GM12864 (cell line): ENCODE measurements around the gene ADAMTS13.

ENCODE experiments used
- DNase-seq: peaks from one replicate; pipeline ENCODE4 v3.0.0-alpha.2; 2011; ENCODE audit warnings: low read depth
- H3K4me3 ChIP-seq: 2 replicates; pipeline ENCODE4 v1.5.1; 2011; ENCODE audit warnings: mild to moderate bottlenecking, low read depth, low read length, control low read depth
- CTCF ChIP-seq: IDR thresholded peaks from 2 replicates; pipeline ENCODE4 v1.5.1; 2011; ENCODE audit warnings: low read depth, mild to moderate bottlenecking, moderate library complexity, low read length, control low read depth, inconsistent platforms; ENCODE audit errors: missing control alignments

ADAMTS13 gene

GRCh38 chr9:133458643-133459312 lies 36.6 kb downstream of the ADAMTS13 start:
- TF ChIP-seq CTCF, result no peak
- no peak overlapping the region for H3K4me3 ChIP-seq
- DNase-seq, result no peak

DNA sequence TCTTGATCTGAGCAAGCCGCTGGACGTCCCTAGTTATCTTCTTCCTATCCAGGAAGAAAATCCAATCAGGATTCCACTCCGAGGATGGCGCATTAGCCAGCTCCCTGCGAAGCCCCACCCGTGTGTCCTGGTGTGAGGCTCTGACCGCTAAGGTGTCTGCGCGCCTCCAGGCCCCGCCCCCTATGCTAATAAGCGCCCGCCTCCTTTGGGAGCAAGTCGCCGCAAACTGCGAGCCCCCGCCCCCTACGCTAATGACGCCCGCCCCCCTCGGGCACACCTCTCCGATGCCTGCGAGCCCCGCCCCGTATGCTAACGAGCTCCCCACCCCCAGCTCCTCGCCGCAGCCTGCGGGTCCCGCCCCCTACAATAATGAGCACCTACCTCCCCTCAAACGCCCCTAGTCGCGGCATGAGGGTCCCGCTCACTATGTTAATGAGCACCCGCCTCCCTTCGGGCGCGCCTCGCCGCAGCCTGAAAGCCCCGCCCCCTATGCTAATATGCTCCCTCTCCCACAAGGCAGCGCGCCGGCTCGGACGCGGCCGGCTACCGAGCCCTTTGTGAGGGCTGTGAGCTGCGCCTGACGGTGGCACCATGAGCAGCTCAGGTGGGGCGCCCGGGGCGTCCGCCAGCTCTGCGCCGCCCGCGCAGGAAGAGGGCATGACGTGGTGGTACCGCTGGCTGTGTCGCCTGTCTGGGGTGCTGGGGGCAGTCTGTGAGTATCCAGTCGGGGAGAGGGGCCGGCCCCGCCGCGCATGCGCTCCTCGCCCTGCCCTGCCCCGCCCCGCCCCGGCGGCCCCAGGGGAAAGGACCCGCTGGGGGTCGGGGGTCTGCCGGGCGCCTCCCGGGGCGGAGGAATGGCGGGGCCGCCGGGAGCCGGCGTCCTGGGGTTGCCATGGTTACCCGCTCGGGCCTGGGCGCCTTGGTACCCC lies 37.6 kb downstream of the ADAMTS13 start, which contains the start of gene CACFD1:
Gene CACFD1 (plus strand): TSS at position 503 of the 929 bp plus-strand sequence. CDS start 89 bp downstream, at position 592.
- peak within 1 kb of the TSS; percentile 81 for H3K4me3 ChIP-seq
- no peak for TF ChIP-seq CTCF
- peak; percentile 64 for DNase-seq

GRCh38 chr9:133460405-133461175 lies 38.4 kb downstream of the ADAMTS13 start:
- no peak for TF ChIP-seq CTCF
- H3K4me3 ChIP-seq, result peak overlapping the region; percentile 81
- no peak for DNase-seq

DNA sequence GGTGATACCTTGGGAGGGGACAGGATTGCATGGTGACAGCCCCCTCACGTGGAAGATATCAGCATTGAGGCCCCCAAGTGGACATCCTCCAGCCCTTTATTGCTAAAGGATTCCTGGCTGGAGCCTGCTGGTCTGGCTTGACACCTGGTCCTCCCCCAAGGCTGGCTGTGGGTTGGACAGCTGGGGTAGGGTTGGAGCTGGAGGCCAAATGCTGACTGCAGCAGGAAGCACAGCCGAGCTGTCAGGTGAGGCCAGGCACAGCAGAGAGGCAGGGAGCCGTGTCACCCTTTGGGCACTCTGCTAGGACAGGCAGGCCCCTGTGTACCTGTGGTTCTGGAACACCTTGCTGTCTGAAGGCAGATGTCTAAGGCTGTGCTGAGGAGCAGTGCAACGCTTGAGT lies 39.8 kb downstream of the ADAMTS13 start:
- DNase-seq, result no peak
- TF ChIP-seq CTCF, result peak; percentile 15
- no peak overlapping the region for H3K4me3 ChIP-seq

DNA sequence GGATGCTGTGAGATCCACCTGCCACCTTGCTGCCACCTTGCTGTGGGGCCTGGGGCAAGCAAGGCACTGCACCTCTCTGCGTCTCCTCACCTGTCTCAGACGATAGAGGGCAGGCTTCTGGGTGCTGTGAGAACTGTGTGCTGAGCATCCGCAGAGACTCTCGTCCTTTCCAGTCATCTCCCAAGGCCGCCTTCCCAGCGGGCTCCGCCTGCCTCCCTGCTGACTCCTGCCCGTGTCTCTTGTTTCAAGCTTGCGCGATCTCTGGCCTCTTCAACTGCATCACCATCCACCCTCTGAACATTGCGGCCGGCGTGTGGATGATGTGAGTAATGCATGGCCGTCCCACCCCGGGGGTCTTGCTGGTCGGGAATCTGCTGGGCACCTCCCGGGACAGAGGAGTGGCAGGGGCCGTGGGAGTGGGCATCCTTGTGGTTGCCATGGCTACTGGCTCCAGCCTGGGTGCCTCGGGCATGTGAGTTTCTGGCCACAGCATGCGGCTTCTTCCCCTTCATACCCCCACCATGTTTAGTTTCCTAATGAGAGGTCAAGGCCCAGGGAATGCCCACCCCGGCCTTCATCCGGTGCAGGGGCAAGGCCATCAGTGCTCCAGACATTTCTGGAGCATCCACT lies 41.2 kb downstream of the ADAMTS13 start:
- peak; percentile 49 for TF ChIP-seq CTCF
- H3K4me3 ChIP-seq, result no peak overlapping the region
- no peak for DNase-seq

DNA sequence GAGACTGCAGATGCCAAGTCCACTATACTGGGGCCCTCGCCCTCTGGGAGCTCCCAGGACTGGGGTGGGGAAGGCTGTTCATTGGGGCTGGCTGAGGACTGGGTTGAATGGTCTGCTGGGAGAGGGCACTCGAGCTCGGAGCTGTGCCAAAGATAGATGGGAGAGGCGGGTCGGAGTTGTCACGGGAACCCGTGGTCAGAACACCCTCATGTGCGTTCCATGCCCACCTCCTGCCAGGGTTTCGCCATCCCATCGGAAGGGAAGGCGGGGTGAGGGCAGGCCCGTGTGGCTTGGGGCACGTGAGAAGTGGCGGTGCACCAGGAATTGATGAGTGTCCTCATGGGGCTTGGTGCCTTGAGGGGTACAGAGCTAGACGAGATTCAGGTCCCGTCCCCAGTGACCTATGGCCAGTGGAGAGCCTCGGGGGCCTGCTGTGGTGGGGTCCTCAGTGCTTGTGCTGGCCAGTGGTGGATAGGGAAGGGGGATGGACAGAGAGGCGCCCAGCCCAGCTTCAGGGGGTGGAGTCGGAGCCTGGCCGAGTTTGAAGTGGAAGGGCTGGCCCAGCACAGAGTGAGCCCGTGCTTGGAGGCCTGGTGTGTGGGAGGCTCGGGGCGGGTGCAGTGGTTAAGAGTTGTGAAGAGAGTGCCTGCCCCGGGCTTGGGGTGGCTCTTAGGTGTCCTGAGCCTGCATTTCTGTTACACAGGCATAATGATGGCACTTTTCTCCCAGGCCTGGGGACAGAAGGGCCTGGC lies 41.9 kb downstream of the ADAMTS13 start:
- TF ChIP-seq CTCF, result no peak
- no peak for DNase-seq

More for the DNA sequence above, 41.9 kb downstream of the ADAMTS13 start:
- H3K4me3 ChIP-seq, result no peak overlapping the region
